Stromal cell of bone marrow (primary cell): Measurements from ENCODE around the gene ATP10A.

Source experiments
- DNase-seq: peaks from one replicate; pipeline ENCODE4 v3.0.0-alpha.2; 2012; ENCODE audit warnings: low read depth

The ATP10A gene

GRCh38 chr15:25679492-25679891, 183.6 kb downstream of the ATP10A start:
- no peak for DNase-seq

GRCh38 chr15:25678500-25678855, 184.6 kb downstream of the ATP10A start:
- no peak for DNase-seq

GRCh38 chr15:25677719-25678499, 185.2 kb downstream of the ATP10A start:
- DNase-seq, result no peak

- DNase-seq, result no peak
These were observed 187.1 kb downstream of the ATP10A start for GRCh38 chr15:25676070-25676469.

GRCh38 chr15:25675396-25675795, 187.7 kb downstream of the ATP10A start:
- DNase-seq, result no peak

GRCh38 chr15:25674913-25675312, 188.2 kb downstream of the ATP10A start:
- DNase-seq, result no peak

- no peak for DNase-seq
These were observed 189.2 kb downstream of the ATP10A start for GRCh38 chr15:25673972-25674371.

GRCh38 chr15:25673351-25673750, 189.8 kb downstream of the ATP10A start:
- no peak for DNase-seq

- DNase-seq, result no peak
These were observed 192.0 kb downstream of the ATP10A start for GRCh38 chr15:25671132-25671531.

- DNase-seq, result no peak
These were observed 192.5 kb downstream of the ATP10A start for GRCh38 chr15:25670621-25671020.

GRCh38 chr15:25670025-25670554, 193.0 kb downstream of the ATP10A start:
- peak; percentile 58 for DNase-seq

- no peak for DNase-seq
These were observed 194.2 kb downstream of the ATP10A start for GRCh38 chr15:25668901-25669300.

- no peak for DNase-seq
These were observed 194.8 kb downstream of the ATP10A start for GRCh38 chr15:25668236-25668795.

GRCh38 chr15:25667829-25668228, 195.3 kb downstream of the ATP10A start:
- no peak for DNase-seq

- DNase-seq, result no peak
These were observed 197.2 kb downstream of the ATP10A start for GRCh38 chr15:25665913-25666312.

- DNase-seq, result no peak
These were observed 198.4 kb downstream of the ATP10A start for GRCh38 chr15:25664761-25665160.

- no peak for DNase-seq
These were observed 199.6 kb downstream of the ATP10A start for GRCh38 chr15:25663515-25663914.

- DNase-seq, result no peak
These were observed 201.2 kb downstream of the ATP10A start for GRCh38 chr15:25661898-25662297.

- no peak for DNase-seq
These were observed 203.9 kb downstream of the ATP10A start for GRCh38 chr15:25659251-25659650.

- no peak for DNase-seq
These were observed 204.6 kb downstream of the ATP10A start for GRCh38 chr15:25658560-25658959.

GRCh38 chr15:25655207-25655948, 207.7 kb downstream of the ATP10A start:
- DNase-seq, result no peak

GRCh38 chr15:25653371-25653770, 209.8 kb downstream of the ATP10A start:
- DNase-seq, result no peak

GRCh38 chr15:25652704-25653103, 210.4 kb downstream of the ATP10A start:
- DNase-seq, result no peak
